H9 (cell line): ENCODE results near the gene MAGEA6. TPM values are rescaled to one million over a fixed set of nuclear protein-coding genes. Genes with fewer than 3 reads are reported as not detected.

Source experiments
- DNase-seq: peaks from one replicate; pipeline ENCODE4 v3.0.0-alpha.2; 2017
- H2AFZ ChIP-seq: one replicate; pipeline ENCODE4 v1.6.1; 2013; ENCODE audit warnings: mild to moderate bottlenecking, low read length, control low read depth, moderate library complexity
- H2AK5ac ChIP-seq: 2 replicates; pipeline ENCODE4 v1.6.1; 2013; ENCODE audit warnings: low read length, control low read depth, mixed read lengths; ENCODE audit not compliant: insufficient read length
- H2BK120ac ChIP-seq: one replicate; pipeline ENCODE4 v1.6.1; 2013; ENCODE audit warnings: low read depth, mild to moderate bottlenecking, low read length, control low read depth, inconsistent platforms; ENCODE audit not compliant: poor library complexity, severe bottlenecking
- H2BK12ac ChIP-seq: 2 replicates; pipeline ENCODE4 v1.6.1; 2013; ENCODE audit warnings: low read length, control low read depth, mixed read lengths, low read depth; ENCODE audit not compliant: insufficient read length
- H2BK15ac ChIP-seq: 2 replicates; pipeline ENCODE4 v1.6.1; 2013; ENCODE audit warnings: low read depth, low read length, control low read depth
- H2BK20ac ChIP-seq: one replicate; pipeline ENCODE4 v1.6.1; 2013; ENCODE audit warnings: low read depth, mild to moderate bottlenecking, low read length, control low read depth, inconsistent platforms; ENCODE audit not compliant: poor library complexity, severe bottlenecking
- H2BK5ac ChIP-seq: 2 replicates; pipeline ENCODE4 v1.6.1; 2013; ENCODE audit warnings: low read length, control low read depth, mixed read lengths; ENCODE audit not compliant: insufficient read length
- H3K14ac ChIP-seq: 2 replicates; pipeline ENCODE4 v1.6.1; 2013; ENCODE audit warnings: low read length, control low read depth; ENCODE audit not compliant: insufficient read depth
- H3K18ac ChIP-seq: 2 replicates; pipeline ENCODE4 v1.6.1; 2013; ENCODE audit warnings: low read depth, mild to moderate bottlenecking, mixed read lengths, low read length, control low read depth; ENCODE audit not compliant: insufficient read length
- H3K23ac ChIP-seq: 2 replicates; pipeline ENCODE4 v1.6.1; 2013; ENCODE audit warnings: low read length, control low read depth, mixed read lengths, low read depth; ENCODE audit not compliant: insufficient read length
- H3K23me2 ChIP-seq: 2 replicates; pipeline ENCODE4 v1.6.1; 2013; ENCODE audit warnings: low read depth, mild to moderate bottlenecking, mixed read lengths, low read length, control low read depth; ENCODE audit not compliant: insufficient read length, poor library complexity, severe bottlenecking
- H3K27ac ChIP-seq: 2 replicates; pipeline ENCODE4 v1.5.1; 2013; ENCODE audit warnings: low read length, control low read depth, mixed read lengths, low read depth; ENCODE audit not compliant: insufficient read length
- H3K27me3 ChIP-seq: 2 replicates; pipeline ENCODE4 v1.6.1; 2013; ENCODE audit warnings: low read length, control low read depth, inconsistent platforms; ENCODE audit not compliant: insufficient read depth
- H3K4ac ChIP-seq: 2 replicates; pipeline ENCODE4 v1.6.1; 2013; ENCODE audit warnings: low read depth, mild to moderate bottlenecking, control low read depth, inconsistent platforms, low read length, moderate library complexity
- H3K4me1 ChIP-seq: 2 replicates; pipeline ENCODE4 v1.6.1; 2013; ENCODE audit warnings: low read length, control low read depth, inconsistent platforms; ENCODE audit not compliant: insufficient read depth
- H3K4me2 ChIP-seq: 2 replicates; pipeline ENCODE4 v1.6.1; 2013; ENCODE audit warnings: low read length, control low read depth, mixed read lengths; ENCODE audit not compliant: insufficient read length, insufficient read depth
- H3K56ac ChIP-seq: 2 replicates; pipeline ENCODE4 v1.6.1; 2013; ENCODE audit warnings: low read depth, mild to moderate bottlenecking, mixed read lengths, low read length, control low read depth; ENCODE audit not compliant: insufficient read length
- H3K79me1 ChIP-seq: 2 replicates; pipeline ENCODE4 v1.6.1; 2013; ENCODE audit warnings: low read depth, mild to moderate bottlenecking, moderate library complexity, low read length, control low read depth, inconsistent platforms; ENCODE audit not compliant: insufficient read depth, poor library complexity, severe bottlenecking
- H3K79me2 ChIP-seq: 2 replicates; pipeline ENCODE4 v1.6.1; 2013; ENCODE audit warnings: low read length, control low read depth, inconsistent platforms; ENCODE audit not compliant: insufficient read depth
- H3K9ac ChIP-seq: 2 replicates; pipeline ENCODE4 v1.6.1; 2013; ENCODE audit warnings: low read length, control low read depth, mixed read lengths; ENCODE audit not compliant: insufficient read length; ENCODE audit errors: extremely low read depth
- H3K9me3 ChIP-seq: one replicate; pipeline ENCODE4 v1.6.1; 2013; ENCODE audit warnings: low read depth, low read length, inconsistent platforms; ENCODE audit not compliant: control insufficient read depth
- H3T11ph ChIP-seq: one replicate; pipeline ENCODE4 v1.6.1; 2013; ENCODE audit warnings: mild to moderate bottlenecking, low read length, control low read depth, inconsistent platforms
- H4K20me1 ChIP-seq: one replicate; pipeline ENCODE4 v1.6.1; 2013; ENCODE audit not compliant: control insufficient read depth, insufficient read length, insufficient read depth
- H4K5ac ChIP-seq: 2 replicates; pipeline ENCODE4 v1.6.1; 2013; ENCODE audit warnings: low read depth, mild to moderate bottlenecking, mixed read lengths, low read length, control low read depth; ENCODE audit not compliant: insufficient read length
- H4K8ac ChIP-seq: replicated peaks from 2 replicates; pipeline ENCODE4 v1.6.1; 2013; ENCODE audit warnings: low read length, control low read depth, mixed read lengths, low read depth; ENCODE audit not compliant: insufficient read length
- H4K91ac ChIP-seq: 2 replicates; pipeline ENCODE4 v1.6.1; 2013; ENCODE audit warnings: low read depth, mild to moderate bottlenecking, moderate library complexity, mixed read lengths, low read length, control low read depth; ENCODE audit not compliant: insufficient read length
- H3K27ac Mint-ChIP-seq, 3 experiments: 2 replicates in 2 of 3; 3 replicates in 1 of 3; pipeline ENCODE4 v1.8.0; 2020 to 2021; ENCODE audit warnings: mixed read lengths in 3 of 3, mild to moderate bottlenecking in 1 of 3, moderate library complexity in 1 of 3
- H3K27me3 Mint-ChIP-seq: 2 replicates; pipeline ENCODE4 v1.8.0; 2021; ENCODE audit warnings: low read depth, mild to moderate bottlenecking, moderate library complexity, mixed read lengths
- H3K36me3 Mint-ChIP-seq, 3 experiments: 2 replicates in 2 of 3; 3 replicates in 1 of 3; pipeline ENCODE4 v1.8.0; 2020 to 2021; ENCODE audit warnings: low read depth in 3 of 3, mixed read lengths in 3 of 3; ENCODE audit not compliant: insufficient read depth in 1 of 3
- H3K4me1 Mint-ChIP-seq, 2 experiments: 2 replicates each; pipeline ENCODE4 v1.8.0; 2020; ENCODE audit warnings: mixed read lengths in 2 of 2
- H3K4me3 Mint-ChIP-seq, 2 experiments: 2 replicates in 1 of 2; 3 replicates in 1 of 2; pipeline ENCODE4 v1.8.0; 2020 to 2021; ENCODE audit warnings: mild to moderate bottlenecking in 2 of 2, mixed read lengths in 2 of 2, moderate library complexity in 1 of 2
- H3K9me3 Mint-ChIP-seq, 2 experiments: 2 replicates in 1 of 2; 3 replicates in 1 of 2; pipeline ENCODE4 v1.8.0; 2020; ENCODE audit warnings: mild to moderate bottlenecking in 2 of 2, mixed read lengths in 2 of 2, moderate library complexity in 1 of 2
- WGBS: extraction: QIAGEN DNeasy Blood & Tissue Kit; methylation state at CpG from one replicate; pipeline ENCODE4 v1.1.7; 2013; ENCODE audit warnings: missing lambda C conversion rate, low lambda C conversion rate, mixed read lengths; ENCODE audit not compliant: insufficient read length; ENCODE audit errors: extremely low coverage; 5-methylcytosine and 5-hydroxymethylcytosine counted together
- total RNA-seq: library from RNA; stranded (reverse); gene quantifications from 2 replicates; pipeline ENCODE4 v1.2.1, GENCODE V29; 2021
- TF ChIP-seq, protein P1 (sequence below): fragments of 200-600 bp; sonication (generic); conservative IDR thresholded peaks from 3 replicates; pipeline ENCODE4 v1.8.0; 2021; ENCODE audit warnings: antibody characterized with exemption, mild to moderate bottlenecking

The MAGEA6 gene
- total RNA-seq, 1 experiment from 2014 or later, result not detected

DNA sequence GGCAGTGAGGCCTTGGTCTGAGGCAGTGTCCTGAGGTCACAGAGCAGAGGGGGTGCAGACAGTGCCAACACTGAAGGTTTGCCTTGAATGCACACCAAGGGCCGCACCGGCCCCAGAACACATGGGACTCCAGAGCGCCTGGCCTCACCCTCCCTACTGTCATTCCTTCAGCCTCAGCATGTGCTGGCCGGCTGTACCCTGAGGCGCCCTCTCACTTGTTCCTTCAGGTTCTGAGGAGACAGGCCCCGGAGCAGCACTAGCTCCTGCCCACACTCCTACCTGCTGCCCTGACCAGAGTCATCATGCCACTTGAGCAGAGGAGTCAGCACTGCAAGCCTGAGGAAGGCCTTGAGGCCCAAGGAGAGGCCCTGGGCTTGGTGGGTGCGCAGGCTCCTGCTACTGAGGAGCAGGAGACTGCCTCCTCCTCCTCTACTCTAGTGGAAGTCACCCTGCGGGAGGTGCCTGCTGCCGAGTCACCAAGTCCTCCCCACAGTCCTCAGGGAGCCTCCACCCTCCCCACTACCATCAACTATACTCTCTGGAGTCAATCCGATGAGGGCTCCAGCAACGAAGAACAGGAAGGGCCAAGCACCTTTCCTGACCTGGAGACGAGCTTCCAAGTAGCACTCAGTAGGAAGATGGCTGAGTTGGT is 33.5 kb downstream of the MAGEA6 start:
- no peak overlapping the region for H3K4me3 Mint-ChIP-seq
- Histone ChIP-seq H3K18ac (no peak overlapping the region), H3K56ac (no peak overlapping the region), H3K9ac (no peak overlapping the region), H2BK5ac (no peak overlapping the region), H3K14ac (no peak overlapping the region), H3K27ac (no peak overlapping the region), H4K5ac (no peak overlapping the region), H3K23me2 (no peaks in the 10 kb centered on the region), H3K4me1 (no peaks in the 10 kb centered on the region), H3K4ac (no peak overlapping the region), H4K20me1 (no peaks in the 10 kb centered on the region), H3K23ac (no peak overlapping the region), H3K9me3 (peaks cover 4% of the 10 kb centered on the region), H2BK120ac (no peak overlapping the region), H2AFZ (no peak overlapping the region), H2BK20ac (no peak overlapping the region), H4K91ac (no peak overlapping the region), H3K79me2 (no peaks in the 10 kb centered on the region), H2BK12ac (no peak overlapping the region), H3T11ph (no peak overlapping the region), H3K79me1 (no peaks in the 10 kb centered on the region), H2BK15ac (no peak overlapping the region), H2AK5ac (no peak overlapping the region), H3K4me2 (no peak overlapping the region), H4K8ac (no peak overlapping the region), H3K27me3 (no peaks in the 10 kb centered on the region)
- H3K4me1 Mint-ChIP-seq, result no peaks in the 10 kb centered on the region
- peaks cover 5% of the 10 kb centered on the region for H3K27me3 Mint-ChIP-seq
- H3K27ac Mint-ChIP-seq, result no peak overlapping the region
- TF ChIP-seq, protein P1, sequence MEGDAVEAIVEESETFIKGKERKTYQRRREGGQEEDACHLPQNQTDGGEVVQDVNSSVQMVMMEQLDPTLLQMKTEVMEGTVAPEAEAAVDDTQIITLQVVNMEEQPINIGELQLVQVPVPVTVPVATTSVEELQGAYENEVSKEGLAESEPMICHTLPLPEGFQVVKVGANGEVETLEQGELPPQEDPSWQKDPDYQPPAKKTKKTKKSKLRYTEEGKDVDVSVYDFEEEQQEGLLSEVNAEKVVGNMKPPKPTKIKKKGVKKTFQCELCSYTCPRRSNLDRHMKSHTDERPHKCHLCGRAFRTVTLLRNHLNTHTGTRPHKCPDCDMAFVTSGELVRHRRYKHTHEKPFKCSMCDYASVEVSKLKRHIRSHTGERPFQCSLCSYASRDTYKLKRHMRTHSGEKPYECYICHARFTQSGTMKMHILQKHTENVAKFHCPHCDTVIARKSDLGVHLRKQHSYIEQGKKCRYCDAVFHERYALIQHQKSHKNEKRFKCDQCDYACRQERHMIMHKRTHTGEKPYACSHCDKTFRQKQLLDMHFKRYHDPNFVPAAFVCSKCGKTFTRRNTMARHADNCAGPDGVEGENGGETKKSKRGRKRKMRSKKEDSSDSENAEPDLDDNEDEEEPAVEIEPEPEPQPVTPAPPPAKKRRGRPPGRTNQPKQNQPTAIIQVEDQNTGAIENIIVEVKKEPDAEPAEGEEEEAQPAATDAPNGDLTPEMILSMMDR, result no peak
- WGBS, result no CpG with 5 or more reads among the region's 12 CpGs
- DNase-seq, result no peak
- peaks cover 0 to 2% (median 1%) of the 10 kb centered on the region in 3 experiments; a peak in 2 of 7 replicates for H3K36me3 Mint-ChIP-seq
- H3K9me3 Mint-ChIP-seq, result peaks cover 61 to 82% of the 10 kb centered on the region in 2 experiments
